IPS-20b (cell line): ENCODE measurements around the gene SAMD8.
"Not testable (repeated sequence)": the region's sequence is repeated elsewhere in the genome, so short reads cannot be mapped to it uniquely, and the experiment has no call there.

Experiments
- H3K27ac ChIP-seq: one replicate; pipeline ENCODE4 v1.5.1; 2013; ENCODE audit warnings: low read length
- H3K27me3 ChIP-seq: 2 replicates; pipeline ENCODE4 v1.6.1; 2013; ENCODE audit warnings: mild to moderate bottlenecking, low read length, inconsistent platforms; ENCODE audit not compliant: insufficient read depth
- H3K36me3 ChIP-seq: 2 replicates; pipeline ENCODE4 v1.6.1; 2013; ENCODE audit warnings: low read depth, mild to moderate bottlenecking, inconsistent platforms, low read length, moderate library complexity; ENCODE audit not compliant: insufficient read depth
- H3K4me1 ChIP-seq: 2 replicates; pipeline ENCODE4 v1.6.1; 2013; ENCODE audit warnings: mild to moderate bottlenecking, control low read depth, inconsistent platforms, low read length, moderate library complexity; ENCODE audit not compliant: insufficient read depth
- H3K4me3 ChIP-seq: 2 replicates; pipeline ENCODE4 v1.5.1; 2013; ENCODE audit warnings: mild to moderate bottlenecking, low read length, inconsistent platforms
- H3K9ac ChIP-seq: 2 replicates; pipeline ENCODE4 v1.6.1; 2013; ENCODE audit warnings: low read depth, mild to moderate bottlenecking, inconsistent platforms, low read length, moderate library complexity
- H3K9me3 ChIP-seq: 2 replicates; pipeline ENCODE4 v1.6.1; 2013; ENCODE audit warnings: mild to moderate bottlenecking, low read depth, low read length, inconsistent platforms; ENCODE audit not compliant: insufficient read depth

SAMD8 gene

DNA sequence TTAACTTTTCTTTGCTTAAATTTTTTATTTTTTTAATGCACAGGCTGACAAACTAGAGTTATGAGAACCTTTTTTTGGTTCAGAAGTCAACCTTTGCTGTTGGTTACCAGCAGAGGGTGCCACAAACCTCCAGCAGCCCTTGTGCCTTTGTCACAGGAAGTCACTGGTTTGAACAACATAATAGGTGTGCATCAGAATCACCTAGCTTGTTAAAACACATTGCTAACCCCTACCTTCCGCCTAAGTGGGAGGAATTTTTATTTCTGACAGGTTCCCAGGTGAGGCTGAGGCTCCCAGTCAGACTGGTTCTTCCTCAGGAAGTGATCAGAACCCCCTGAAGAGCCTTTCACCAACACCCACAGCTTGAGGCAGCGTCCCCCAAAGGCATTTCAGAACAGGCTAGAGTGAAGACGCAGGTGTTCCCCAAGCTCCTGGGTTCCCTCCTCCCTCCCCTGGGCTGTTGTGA, 76.5 kb downstream of the SAMD8 start:
- H3K27me3 ChIP-seq, result no peaks in the 10 kb centered on the region
- H3K36me3 ChIP-seq, result no peaks in the 10 kb centered on the region
- H3K4me1 ChIP-seq, result peaks cover 10% of the 10 kb centered on the region; the same call in 1 of the 2 replicates
- peak overlapping the region; percentile 3; the same call in 1 of the 2 replicates for H3K9ac ChIP-seq
- no peak overlapping the region for H3K4me3 ChIP-seq
- H3K27ac ChIP-seq, result peak overlapping the region; percentile 61
- H3K9me3 ChIP-seq, result no peaks in the 10 kb centered on the region

DNA sequence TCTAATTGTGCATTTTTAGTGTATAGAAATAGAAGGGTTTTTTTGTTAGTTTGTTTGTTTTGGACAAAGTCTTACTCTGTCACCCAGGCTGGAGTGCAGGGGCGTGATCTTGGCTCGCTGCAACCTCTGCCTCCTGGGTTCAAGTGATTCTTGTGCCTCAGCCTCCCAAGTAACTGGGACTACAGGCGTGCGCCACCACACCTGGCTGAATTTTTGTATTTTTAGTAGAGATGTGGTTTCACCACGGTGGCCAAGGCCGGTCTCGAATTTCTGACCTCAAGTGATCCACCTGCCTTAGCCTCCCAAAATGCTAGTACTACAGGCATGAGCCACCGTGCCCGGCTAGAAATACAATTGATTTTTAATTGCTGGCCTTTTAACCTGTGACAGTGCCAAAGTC, 77.1 kb downstream of the SAMD8 start:
- H3K27ac ChIP-seq, result peak overlapping the region; percentile 61
- H3K36me3 ChIP-seq, H3K4me3 ChIP-seq: not testable (repeated sequence)

DNA sequence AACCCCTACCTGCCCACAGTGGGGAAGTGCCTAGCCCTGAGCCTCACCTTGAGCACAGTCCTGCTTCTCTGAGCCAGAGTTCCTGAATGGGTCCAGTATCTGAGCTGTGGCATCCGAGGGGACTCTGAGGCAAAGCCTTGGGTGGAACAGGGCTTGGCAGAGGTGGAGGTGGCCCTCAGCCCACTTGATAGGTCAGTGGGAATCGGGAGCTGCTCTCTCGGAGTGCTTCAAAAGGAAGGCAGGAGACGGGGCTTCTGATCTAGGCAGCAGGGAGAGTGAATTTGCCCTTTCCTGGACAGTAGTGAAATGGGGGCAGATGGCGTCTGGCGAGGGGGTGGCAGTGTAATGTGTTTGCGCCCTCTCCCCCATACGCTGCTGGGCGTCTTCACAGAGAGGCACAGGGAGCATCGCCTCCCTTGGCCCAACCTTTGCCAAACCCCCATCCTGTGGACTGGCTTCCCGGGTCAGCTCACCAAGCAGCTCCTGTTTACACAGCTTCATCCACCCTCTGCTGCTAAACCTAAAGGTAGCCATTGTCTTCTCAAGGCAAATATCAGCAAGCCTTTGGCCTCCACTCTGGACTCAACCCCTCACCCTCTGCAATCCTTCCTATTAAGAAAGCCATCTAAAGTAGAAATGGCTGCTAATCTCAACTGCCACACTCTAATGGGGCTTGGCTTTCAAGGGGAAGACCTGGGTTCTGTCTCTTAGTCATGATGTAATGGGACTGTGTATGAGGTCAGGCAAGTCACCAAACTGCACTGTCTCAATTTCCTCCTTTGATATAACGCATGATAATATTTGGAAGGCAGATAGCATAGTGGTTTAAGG, 78.0 kb downstream of the SAMD8 start:
- peaks cover 10% of the 10 kb centered on the region; the same call in 1 of the 2 replicates for H3K4me1 ChIP-seq
- no peak overlapping the region for H3K27ac ChIP-seq
- H3K36me3 ChIP-seq, result no peaks in the 10 kb centered on the region
- no peaks in the 10 kb centered on the region for H3K9me3 ChIP-seq
- H3K27me3 ChIP-seq, result no peaks in the 10 kb centered on the region
- H3K9ac ChIP-seq, result no peak overlapping the region
- no peak overlapping the region for H3K4me3 ChIP-seq

More for the DNA sequence above, 77.1 kb downstream of the SAMD8 start:
- not testable (repeated sequence) for H3K9me3 ChIP-seq, H3K4me1 ChIP-seq, H3K27me3 ChIP-seq, H3K9ac ChIP-seq

GRCh38 chr10:75191821-75192568, 80.5 kb downstream of the SAMD8 start:
- Histone ChIP-seq H3K9ac (no peak overlapping the region), H3K4me3 (no peak overlapping the region), H3K4me1 (peaks cover 10% of the 10 kb centered on the region; the same call in 1 of the 2 replicates), H3K27me3 (no peaks in the 10 kb centered on the region), H3K36me3 (no peaks in the 10 kb centered on the region), H3K9me3 (no peaks in the 10 kb centered on the region), H3K27ac (no peak overlapping the region)

DNA sequence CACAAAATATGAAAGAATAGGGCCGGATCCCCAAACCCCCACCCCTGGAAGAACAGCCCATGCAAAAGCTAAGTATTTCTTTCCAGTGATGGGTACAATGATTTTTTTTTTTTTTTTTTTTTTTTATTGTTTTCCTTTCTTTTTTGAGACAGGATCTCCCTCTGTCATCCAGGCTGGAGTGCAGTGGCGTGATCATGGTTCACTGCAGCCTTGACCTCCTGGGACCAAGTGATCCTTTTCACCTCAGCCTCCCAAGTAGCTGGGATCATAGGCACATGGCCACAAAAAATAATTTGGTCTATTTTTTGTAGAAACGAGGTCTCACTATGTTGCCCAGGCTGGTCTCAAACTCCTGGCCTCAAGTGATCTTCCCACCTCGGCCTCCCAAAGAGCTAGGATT, 83.2 kb downstream of the SAMD8 start:
- not testable (repeated sequence) for H3K27ac ChIP-seq, H3K27me3 ChIP-seq, H3K4me3 ChIP-seq, H3K9ac ChIP-seq, H3K36me3 ChIP-seq, H3K9me3 ChIP-seq, H3K4me1 ChIP-seq

GRCh38 chr10:75195035-75195763, 83.7 kb downstream of the SAMD8 start:
- H3K4me1 ChIP-seq, result no peaks in the 10 kb centered on the region
- no peaks in the 10 kb centered on the region for H3K9me3 ChIP-seq
- no peak overlapping the region for H3K27ac ChIP-seq
- H3K9ac ChIP-seq, result no peak overlapping the region
- no peaks in the 10 kb centered on the region for H3K36me3 ChIP-seq
- H3K4me3 ChIP-seq, result no peak overlapping the region
- no peaks in the 10 kb centered on the region for H3K27me3 ChIP-seq

GRCh38 chr10:75197066-75197465, 85.6 kb downstream of the SAMD8 start:
- no peaks in the 10 kb centered on the region for H3K27me3 ChIP-seq
- H3K4me1 ChIP-seq, result no peaks in the 10 kb centered on the region
- no peaks in the 10 kb centered on the region for H3K9me3 ChIP-seq
- no peak overlapping the region for H3K27ac ChIP-seq
- no peaks in the 10 kb centered on the region for H3K36me3 ChIP-seq
- no peak overlapping the region for H3K4me3 ChIP-seq
- no peak overlapping the region for H3K9ac ChIP-seq

GRCh38 chr10:75197906-75198305, 86.5 kb downstream of the SAMD8 start:
- Histone ChIP-seq H3K9me3 (no peaks in the 10 kb centered on the region), H3K4me1 (no peaks in the 10 kb centered on the region), H3K27ac (no peak overlapping the region), H3K27me3 (no peaks in the 10 kb centered on the region), H3K4me3 (no peak overlapping the region), H3K36me3 (no peaks in the 10 kb centered on the region), H3K9ac (no peak overlapping the region)

- H3K27me3 ChIP-seq, H3K4me3 ChIP-seq, H3K36me3 ChIP-seq, H3K4me1 ChIP-seq, H3K27ac ChIP-seq, H3K9me3 ChIP-seq, H3K9ac ChIP-seq: not testable (repeated sequence)
Observed at GRCh38 chr10:75199949-75200348, 88.5 kb downstream of the SAMD8 start.

- H3K36me3 ChIP-seq, result no peaks in the 10 kb centered on the region
- H3K9me3 ChIP-seq, result no peaks in the 10 kb centered on the region
- no peak overlapping the region for H3K27ac ChIP-seq
- H3K4me3 ChIP-seq, result no peak overlapping the region
- no peaks in the 10 kb centered on the region for H3K27me3 ChIP-seq
- H3K9ac ChIP-seq, result no peak overlapping the region
- H3K4me1 ChIP-seq, result no peaks in the 10 kb centered on the region
Observed at GRCh38 chr10:75201793-75202307, 90.4 kb downstream of the SAMD8 start.

DNA sequence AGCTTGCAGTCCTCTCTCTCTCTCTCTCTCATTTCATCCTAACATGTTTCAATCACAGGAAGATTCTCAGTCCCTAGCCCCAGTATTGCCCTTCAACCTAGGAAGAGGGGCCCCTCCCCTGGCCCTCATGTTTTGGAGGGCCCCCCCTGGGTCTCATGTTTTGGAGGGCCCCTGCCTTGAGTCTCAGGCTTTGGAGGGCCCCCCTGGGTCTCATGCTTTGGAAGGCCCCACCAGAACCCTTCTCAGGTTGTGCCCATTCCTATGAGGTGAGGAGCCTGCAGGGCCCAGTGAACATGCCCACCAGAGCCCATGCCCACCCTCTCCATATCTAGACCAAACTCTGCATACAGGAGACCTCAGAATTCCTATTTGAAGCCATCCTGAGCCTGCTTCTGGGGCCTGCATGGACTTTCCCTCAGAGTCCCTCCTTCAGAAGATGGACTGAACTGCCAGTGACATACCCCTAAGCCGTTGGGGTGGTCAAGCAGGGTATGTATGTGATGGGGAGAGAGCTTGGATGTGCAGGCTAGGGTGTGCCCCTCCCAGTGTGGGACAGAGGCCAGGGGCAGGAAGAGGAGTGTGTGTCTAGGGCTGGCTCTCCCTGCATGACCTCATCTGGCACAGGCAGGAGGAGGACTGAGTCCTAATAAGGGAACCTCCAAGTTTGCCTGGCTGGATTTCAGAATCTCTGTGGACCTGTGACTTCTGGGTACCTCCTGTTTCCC, 91.0 kb downstream of the SAMD8 start:
- H3K27me3 ChIP-seq, result no peaks in the 10 kb centered on the region
- peaks cover 5% of the 10 kb centered on the region for H3K4me1 ChIP-seq
- no peak overlapping the region for H3K9ac ChIP-seq
- H3K27ac ChIP-seq, result no peak overlapping the region
- H3K9me3 ChIP-seq, result no peaks in the 10 kb centered on the region
- no peaks in the 10 kb centered on the region for H3K36me3 ChIP-seq
- no peak overlapping the region for H3K4me3 ChIP-seq
